ENCODE measurements around the gene GALNT1.

Gene GALNT1

GRCh38 chr18:35750929-35751328 lies 169.4 kb downstream of the GALNT1 start:
- no peak for DNase-seq (ENCODE audit: low read depth in 1 of 2, low spot score in 1 of 2)

GRCh38 chr18:35753306-35753910 lies 171.9 kb downstream of the GALNT1 start:
- no peak for DNase-seq (ENCODE audit: low read depth in 1 of 2, low spot score in 1 of 2)

GRCh38 chr18:35754464-35754863 lies 172.9 kb downstream of the GALNT1 start:
- DNase-seq (ENCODE audit: low read depth in 1 of 2, low spot score in 1 of 2) = no peak

- DNase-seq (ENCODE audit: low read depth in 1 of 2, low spot score in 1 of 2) = no peak
Measured at GRCh38 chr18:35755369-35755768, 173.8 kb downstream of the GALNT1 start.

- peak in 1 of 2 donors; percentile 61 for DNase-seq (ENCODE audit: low read depth in 1 of 2, low spot score in 1 of 2)
Measured at GRCh38 chr18:35756506-35757117, 175.1 kb downstream of the GALNT1 start.

Data from activated CD4-positive, alpha-beta T cell treated with anti-CD3 and anti-CD28 coated beads, Interleukin-2, amount 50 U/mL, for 24 hours (primary cell).